Superior temporal gyrus (tissue), 1 donor: Measurements from ENCODE around the gene MAPK11.

ENCODE experiments used
- DNase-seq: peaks from one replicate; pipeline ENCODE4 v3.0.0-alpha.2; 2016; ENCODE audit errors: extremely low spot score

Gene MAPK11

GRCh38 chr22:50293441-50294318 is 23.5 kb upstream of the MAPK11 start:
- DNase-seq: no peak

GRCh38 chr22:50292643-50293440 is 22.7 kb upstream of the MAPK11 start:
- no peak for DNase-seq

- DNase-seq: no peak
Observed at GRCh38 chr22:50289942-50290630, 19.9 kb upstream of the MAPK11 start.

DNA sequence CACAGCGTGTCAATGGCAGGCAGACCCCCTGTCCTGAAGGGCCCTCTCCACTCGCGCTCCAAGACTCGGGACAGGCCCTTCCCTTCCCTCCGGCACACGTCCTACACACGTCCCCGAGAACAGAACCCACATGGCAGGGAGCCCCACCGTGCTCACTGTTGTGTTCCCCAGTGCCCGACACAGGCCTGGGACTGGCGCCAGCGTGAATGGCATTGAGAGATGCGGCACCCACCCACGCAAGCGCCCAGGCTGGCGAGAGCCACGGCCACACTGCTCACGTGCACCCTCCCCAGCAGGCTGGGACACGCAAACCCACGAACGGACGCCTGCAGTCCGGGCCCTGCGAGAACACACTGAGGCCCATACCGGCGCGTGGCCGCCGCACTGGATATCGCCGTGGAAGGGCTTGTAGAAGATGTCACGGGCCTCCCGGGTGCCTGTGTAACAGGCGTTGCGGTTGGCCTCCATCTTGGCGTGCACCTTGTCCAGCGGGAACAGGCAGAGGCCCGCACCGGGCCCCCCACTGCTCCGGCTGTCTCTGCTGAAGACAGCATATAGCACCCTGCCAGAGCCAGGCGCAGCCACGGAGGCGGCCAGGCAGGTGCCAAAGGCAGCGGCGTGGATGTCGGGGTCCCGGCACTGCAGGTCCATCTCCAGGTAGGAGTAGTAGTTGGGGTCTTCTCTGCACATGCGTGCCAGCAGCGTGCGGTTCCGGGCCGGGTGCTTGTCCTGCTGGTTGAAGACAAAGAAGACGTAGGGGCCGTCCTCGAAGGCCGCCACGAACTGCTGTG is 19.2 kb upstream of the MAPK11 start:
- DNase-seq: no peak

GRCh38 chr22:50287731-50288130 is 17.6 kb upstream of the MAPK11 start:
- no peak for DNase-seq

GRCh38 chr22:50286701-50287318 is 16.6 kb upstream of the MAPK11 start:
- DNase-seq: no peak

- no peak for DNase-seq
Observed at GRCh38 chr22:50286275-50286674, 16.1 kb upstream of the MAPK11 start.

- DNase-seq: no peak
Observed at GRCh38 chr22:50285568-50286229, 15.5 kb upstream of the MAPK11 start.

- DNase-seq: no peak
Observed at GRCh38 chr22:50284479-50284878, 14.3 kb upstream of the MAPK11 start.

- no peak for DNase-seq
Observed at GRCh38 chr22:50283821-50284220, 13.6 kb upstream of the MAPK11 start.

GRCh38 chr22:50282361-50283155 is 12.4 kb upstream of the MAPK11 start:
- DNase-seq: no peak

GRCh38 chr22:50281957-50282356 is 11.8 kb upstream of the MAPK11 start:
- no peak for DNase-seq

- DNase-seq: no peak
Observed at GRCh38 chr22:50281384-50281760, 11.2 kb upstream of the MAPK11 start.

DNA sequence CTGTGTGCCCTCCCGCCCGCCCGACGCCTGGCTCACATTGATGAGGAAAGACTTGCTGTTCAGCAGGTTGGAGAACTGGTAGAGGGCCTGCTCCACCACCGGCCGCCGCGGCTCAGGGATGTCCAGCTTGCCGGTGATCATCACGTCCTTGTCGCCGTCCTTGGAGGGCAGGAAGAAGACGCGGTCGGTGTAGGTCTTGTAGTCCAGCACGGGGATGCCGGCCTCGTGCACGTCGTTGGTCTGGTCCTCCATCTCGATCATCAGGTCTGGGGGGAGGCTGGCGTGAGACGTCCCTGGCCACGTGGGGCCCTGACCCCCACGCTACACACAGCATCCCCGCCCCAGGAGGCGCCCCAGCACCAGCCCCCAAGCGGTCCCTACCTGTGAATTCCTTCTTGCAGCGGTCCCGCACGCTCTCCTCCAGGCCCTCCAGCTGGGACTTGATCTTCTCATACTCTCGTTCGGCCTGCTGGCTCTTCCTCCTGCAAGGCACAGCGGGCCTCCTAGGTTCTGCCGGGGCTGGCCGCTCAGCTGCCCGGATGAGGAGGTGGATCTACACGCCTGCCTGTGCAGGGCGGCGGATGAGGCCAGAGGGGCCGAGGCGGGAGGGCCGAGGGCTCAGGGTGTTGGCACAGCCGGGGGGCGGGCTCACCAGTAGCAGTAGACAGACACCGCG is 10.7 kb upstream of the MAPK11 start:
- no peak for DNase-seq

DNA sequence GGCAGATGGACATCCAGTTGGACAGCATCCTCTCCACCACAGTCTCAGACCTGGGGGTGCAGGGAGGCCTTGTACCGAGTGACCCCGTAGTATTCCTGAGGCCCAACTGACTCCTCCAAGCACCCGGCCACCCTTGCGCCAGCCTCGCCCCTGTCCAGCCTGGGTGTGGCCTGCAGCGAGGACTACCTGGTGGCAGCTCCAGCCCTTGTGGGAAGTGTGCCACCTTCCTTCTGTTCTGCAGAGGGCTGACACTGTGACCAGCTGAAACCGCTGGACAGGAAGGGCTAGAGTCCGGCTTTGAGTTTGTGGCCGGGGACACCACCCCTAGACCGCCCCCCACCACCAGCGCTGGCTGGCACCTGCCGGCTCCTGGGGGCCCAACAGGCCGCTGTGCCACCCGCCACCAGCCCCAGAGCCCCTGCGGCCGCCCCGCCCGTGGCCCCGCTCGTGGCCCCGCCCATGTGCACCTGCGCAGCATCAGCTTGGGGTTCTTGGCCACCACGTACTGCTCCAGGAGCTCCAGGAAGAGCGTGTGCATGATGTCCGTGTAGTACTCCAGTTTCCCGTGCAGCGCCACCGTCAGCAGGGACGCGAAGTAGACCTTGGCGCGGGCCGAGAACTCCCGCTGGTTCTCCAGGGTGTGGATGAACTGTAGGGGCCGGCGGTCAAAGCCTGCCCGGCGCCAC is 10.0 kb upstream of the MAPK11 start:
- DNase-seq: no peak

GRCh38 chr22:50278956-50279619 is 8.9 kb upstream of the MAPK11 start:
- no peak for DNase-seq

DNA sequence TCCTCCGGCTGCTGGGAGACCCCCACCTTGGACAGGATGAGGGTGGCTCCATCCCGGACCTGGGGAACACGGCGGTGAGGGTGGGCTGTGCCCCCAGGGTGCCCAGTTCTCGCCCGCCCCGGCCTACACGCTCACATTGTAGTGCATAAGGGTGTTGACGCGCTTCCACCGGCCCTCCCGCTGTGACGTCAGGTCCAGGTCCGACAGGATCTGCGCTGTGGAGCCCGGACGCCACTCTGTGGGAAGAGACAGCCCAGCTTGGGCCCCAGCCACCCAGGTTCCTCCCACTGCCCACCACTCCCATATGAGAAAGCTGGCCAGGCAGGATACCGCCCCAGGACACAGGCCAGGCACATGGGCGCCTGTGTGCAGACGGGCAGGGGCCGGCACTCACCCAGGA is 8.3 kb upstream of the MAPK11 start:
- no peak for DNase-seq

DNA sequence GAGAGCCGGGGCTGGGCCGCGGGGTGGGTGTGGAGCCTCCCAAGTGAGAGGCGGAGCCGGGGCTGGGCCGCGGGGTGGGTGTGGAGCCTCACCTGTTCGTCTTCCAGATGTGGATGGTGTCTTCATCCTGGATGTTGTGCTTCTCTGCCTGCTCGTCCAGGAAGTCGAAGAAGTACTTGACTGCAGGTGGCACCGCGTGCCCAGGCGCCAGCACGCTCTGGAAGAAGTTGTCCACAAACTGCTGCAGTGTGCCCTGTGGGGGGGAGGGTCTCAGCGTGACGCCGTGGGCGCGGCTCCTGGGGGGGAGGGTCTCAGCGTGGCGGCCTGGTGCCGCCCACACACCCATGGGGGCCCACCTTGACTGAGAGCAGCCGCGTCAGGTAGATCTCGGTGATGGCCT is 7.6 kb upstream of the MAPK11 start:
- DNase-seq: no peak
